NCI-H2107 treated with DMSO at 0.1 percent for 48 hours (cell line): ENCODE measurements around the gene METRNL.
"Not testable (repeated sequence)": the region's sequence is repeated elsewhere in the genome, so short reads cannot be mapped to it uniquely, and the experiment has no call there.

Source experiments
- DNase-seq: peaks from one replicate; lab custom pipeline; 2025; ENCODE audit not compliant: unreplicated experiment; lab: John Stamatoyannopoulos, UW

The METRNL gene

DNA sequence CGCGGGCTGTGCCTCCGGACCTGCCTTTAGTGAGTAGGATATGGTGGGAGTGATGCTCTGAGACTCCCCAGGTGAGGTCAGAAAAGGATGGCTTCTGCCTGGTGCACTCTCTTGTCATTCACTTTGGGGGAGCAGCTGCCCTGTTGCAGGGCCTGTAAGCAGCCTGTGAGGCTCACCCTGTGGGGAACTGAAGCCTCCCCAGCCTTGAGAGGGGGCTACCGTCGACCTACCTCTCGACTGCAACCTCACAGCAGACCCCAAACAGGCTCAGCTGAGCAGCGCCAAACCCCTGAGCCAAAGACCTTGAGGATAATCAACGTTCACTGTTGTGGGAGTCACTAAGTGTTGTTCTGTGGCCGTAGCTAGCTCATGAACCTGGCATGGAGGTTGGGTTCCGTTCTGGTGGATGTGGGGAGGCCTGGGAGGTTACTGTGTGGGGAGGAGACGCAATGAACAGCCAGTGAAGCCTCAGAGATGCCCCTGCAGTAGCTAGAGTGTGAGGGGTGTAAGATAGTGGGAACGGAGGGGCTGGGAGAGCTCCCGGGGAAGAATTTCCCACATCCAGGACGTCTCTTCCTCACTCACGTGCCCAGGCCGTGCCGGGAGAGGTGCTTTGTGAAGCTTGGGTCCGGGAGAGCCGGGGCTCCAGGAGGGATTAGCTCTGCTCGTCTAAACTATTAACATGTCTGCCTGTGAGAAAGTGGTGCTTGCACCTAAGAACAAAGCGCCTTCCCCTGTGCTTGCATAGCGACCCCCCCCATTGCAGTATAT is 38.8 kb downstream of the METRNL start:
- DNase-seq: no peak

DNA sequence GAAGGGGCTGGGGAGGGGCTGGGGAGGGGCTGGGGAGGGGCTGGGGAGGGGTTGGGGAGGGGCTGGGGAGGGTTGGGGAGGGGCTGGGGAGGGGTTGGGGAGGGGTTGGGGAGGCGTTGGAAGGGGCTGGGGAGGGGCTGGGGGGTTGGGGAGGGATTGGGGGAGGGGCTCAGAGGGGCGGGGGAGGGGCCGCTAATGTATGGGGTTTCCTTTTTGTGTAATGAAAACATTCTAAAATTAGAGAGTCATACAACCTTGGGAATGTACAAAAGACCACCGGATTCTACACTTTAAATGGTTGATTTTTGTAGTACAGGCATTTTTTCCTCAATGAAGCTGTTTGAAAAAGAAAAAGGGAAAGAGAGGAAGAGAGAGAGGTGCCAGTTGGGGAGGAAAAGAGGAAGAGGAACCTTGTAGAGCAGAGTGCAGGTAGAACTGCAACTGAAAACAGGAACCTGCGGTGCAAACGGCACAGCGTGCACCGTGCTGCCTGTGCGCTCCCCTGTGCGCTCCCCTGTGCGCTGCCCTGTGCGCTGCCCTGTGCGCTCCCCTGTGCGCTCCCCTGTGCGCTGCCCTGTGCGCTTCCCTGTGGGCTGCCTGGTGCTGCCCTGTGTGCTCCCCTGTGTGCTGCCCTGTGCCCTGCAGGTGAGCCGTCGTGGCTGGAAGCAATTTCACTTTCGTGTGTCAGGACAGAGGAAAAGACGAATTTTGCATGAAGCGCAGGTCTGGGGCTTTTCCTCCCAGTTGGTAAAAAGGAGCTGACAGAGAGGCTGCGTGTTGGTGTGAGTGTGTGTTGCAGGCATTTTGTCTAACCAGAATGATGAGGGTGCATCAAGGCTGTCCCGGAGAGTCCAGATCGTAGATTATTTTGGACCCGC is 40.8 kb downstream of the METRNL start:
- DNase-seq: no peak

DNA sequence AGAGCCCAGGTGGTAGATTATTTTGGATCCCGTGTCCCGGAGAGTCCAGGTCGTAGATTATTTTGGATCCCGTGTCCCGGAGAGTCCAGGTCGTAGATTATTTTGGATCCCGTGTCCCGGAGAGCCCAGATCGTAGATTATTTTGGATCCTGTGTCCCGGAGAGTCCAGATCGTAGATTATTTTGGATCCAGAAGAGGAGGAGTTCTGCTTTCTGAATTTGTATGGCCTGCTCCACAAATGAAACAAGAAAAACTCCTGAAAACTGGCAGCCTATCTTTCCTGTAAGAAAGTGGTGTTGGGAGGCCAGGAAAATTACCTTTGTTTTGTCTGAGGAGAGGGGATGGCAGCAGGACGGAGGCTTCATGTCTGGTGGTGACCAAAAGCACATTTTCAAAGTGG is 42.1 kb downstream of the METRNL start:
- DNase-seq: not testable (repeated sequence)

DNA sequence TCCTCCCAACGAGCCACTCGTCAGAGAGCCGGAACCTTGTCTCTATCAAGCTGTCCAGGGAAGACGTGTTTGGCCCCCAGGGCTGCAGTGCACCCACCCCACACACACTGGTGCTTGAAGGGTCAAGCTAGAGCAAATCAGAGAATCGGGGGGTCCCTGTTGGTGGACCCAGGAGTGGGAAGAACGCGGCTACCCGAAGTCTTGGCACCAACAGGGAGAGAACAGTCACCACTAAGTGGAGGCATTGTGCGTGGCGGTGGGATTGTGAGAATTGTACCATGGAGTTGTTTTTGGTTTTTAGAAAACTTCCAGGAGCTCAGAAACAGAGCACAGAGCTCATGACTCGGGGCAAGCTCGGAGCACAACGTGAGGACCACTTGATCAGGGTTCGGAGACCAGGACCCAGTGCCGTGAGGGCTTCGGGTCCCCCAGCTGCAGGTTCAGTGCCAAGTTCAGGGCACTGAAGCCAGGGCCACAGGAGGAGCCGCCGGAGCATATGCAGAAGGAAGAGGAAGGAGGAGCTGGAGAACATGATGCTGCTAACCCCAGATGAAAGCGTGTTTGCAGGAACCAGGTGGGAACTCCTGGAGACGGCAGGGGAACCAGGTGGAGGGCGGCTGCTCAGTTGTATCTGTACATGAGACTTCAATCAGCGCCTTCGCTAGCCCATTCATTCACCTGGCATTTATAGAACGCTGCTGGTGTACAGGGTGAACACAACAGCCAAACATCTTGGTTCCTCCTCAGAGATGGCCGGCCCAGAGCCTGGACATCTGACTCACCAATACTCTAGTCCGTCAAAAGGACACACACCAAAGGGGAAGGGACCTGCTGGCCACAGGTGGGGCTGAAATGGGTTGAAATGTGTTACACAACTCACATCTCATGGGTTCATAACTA is 42.8 kb downstream of the METRNL start:
- DNase-seq: no peak

DNA sequence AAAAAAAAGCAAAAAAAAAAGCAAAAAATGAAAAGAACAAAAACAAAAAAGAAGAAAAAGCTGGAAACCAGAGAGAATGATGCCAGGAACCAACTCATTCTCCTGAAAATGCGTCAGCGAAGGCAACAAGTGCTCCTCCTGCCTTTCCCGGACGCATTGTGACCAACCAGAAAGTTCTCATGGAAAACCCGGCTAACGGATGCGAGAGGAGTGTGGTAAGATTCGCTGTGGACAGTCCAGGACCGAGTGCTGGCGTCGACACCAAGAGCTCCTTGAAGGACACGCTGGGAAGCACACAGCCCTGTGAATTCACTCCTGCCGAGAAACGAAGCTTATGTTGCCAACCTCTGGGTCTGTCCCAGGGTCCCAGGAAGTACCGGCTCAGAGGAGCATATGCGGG is 43.4 kb downstream of the METRNL start:
- DNase-seq: no peak

DNA sequence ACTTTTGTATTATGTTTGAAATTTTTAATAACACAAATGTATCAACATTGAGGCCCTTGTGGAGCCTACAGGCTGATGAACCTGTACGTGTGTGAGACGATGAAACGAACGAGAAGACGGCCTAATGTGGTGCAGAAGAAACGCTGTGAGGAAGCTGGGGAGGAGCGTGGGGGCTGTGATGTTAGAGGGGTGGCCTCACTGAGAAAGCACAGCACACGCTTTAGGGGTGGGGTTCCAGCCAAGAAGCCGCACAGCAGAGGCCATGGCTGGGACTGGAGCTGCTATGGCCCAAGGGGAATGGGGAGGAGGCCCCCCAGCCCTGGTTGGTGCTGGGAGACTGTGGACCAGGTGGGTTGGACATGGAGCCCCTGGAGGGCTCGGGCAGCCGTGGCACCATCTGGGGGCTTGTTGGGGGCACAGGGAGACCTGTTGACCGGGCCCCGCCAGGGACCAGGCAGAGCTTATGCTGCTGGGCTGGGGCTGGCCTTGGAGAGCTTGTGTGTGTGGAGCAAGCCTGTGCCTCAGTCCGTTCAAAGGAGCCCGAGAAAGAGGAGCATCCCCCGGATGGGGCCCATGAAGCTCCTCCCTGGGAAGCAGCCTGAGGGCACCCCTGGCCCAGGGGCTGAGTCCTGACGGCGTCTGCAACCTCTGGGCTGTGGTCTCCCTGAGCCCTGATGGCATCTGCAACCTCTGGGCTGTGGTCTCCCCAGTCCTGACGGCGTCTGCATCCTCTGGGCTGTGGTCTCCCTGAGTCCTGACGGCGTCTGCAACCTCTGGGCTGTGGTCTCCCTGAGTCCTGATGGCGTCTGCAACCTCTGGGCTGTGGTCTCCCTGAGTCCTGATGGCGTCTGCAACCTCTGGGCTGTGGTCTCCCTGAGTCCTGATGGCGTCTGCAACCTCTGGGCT is 44.7 kb downstream of the METRNL start:
- DNase-seq: no peak

DNA sequence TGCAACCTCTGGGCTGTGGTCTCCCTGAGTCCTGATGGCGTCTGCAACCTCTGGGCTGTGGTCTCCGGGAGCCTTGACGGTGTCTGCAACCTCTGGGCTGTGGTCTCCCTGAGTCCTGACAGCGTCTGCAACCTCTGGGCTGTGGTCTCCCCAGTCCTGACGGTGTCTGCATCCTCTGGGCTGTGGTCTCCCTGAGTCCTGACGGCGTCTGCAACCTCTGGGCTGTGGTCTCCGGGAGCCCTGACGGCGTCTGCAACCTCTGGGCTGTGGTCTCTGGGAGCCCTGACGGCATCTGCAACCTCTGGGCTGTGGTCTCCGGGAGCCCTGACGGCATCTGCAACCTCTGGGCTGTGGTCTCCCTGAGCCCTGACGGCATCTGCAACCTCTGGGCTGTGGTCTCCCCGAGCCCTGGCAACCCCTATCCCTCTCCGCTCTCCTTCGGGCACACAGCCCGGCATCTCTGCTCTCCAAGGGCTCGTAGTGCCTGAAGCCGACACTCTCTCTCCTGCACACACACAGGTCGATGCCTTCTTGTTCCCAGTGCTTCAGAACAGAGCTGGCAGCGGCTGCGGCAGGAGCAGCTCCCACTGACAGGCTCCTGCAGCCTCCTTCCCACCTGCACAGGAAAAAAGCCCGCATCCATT is 45.6 kb downstream of the METRNL start:
- no peak for DNase-seq

DNA sequence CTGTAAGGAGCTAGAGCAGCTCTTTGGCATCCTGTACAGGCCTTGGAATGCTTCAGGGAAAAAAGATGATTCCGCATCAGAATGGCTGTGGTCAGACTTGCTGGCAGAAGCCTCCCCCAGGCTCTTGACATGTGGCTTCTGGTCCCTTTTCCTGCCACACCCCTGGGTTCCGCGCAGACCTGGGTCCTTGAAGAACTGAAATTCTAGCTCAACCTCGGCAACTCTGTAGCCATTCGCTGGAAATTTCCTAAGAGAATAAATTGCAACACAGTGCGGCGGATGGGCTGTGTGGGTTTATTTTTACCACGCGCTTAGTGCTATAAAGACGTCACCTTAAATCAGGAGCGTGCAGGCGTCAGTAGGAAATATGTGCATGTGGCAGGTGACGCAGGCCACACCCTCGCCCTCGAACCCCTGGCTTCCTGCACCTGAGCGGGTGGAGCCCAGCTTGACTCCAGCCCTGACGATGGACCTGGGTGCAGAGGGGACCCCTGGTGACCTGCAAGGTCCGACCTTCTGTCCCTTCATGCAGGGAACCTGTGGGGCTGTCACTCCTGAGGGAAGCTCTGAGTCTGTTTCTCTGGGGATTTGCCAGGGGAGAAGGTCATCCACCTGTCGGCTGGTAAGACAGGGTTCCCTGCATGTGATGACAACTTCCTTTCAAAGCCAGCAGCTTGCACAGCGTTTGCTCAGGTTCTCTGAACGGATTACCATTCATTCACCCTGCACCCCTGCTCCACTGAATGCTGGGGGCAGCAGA is 46.3 kb downstream of the METRNL start:
- DNase-seq: no peak

DNA sequence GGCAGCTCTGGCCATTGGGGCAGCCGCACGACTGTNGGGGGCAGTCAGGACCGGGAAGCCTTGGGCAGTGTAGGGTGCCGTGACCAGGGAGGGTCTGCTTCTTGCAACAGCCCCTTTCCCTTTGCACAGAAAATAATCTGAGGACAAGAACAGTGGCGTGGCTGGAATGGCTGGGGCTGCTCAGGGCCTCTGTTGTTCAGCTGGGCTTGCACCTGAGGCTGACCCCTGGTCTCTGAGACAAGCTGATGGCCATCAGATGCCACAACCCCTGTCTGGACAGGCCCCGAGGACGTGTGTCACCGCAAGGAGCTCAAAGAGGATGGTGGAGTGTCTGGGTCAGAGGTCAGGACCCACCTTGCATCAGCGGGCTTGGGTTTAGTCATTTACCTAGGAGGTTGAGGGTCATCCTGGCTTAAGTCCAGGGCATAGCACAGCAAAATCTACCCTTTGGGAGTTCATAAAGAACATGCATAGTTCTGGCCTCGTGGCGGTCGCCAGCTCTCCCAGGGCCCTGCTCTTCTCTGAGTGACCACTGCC is 46.9 kb downstream of the METRNL start:
- no peak for DNase-seq

DNA sequence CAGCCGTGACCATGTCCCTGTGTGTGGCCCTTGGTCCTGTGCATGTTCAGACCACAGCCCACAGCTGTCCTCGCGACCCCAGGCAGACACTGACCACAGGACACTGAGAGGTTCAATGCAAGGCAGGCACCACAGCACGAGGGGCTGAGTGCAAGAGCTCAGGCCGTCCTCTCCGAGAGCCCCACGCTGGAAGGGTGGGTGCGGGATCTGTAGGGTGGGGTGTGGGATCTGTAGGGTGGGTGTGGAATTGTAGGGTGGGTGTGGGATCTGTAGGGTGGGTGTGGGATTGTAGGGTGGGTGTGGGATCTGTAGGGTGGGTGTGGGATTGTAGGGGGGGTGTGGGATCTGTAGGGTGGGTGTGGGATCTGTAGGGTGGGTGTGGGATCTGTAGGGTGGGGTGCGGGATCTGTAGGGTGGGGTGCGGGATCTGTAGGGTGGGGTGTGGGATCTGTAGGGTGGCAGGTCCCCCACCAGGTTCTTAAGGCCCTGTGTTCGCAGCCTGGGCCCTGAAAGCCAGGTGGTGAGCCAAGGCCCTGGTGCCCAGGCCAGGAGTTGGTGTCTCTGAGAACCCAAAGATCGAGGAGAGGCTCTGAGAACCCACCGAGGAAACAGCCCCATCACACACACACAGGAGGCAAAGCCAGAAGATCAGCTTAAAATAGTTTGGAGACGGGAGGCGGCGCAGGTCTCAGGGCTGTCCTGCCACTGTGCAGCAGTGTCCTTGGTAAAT is 48.2 kb downstream of the METRNL start:
- DNase-seq: no peak

DNA sequence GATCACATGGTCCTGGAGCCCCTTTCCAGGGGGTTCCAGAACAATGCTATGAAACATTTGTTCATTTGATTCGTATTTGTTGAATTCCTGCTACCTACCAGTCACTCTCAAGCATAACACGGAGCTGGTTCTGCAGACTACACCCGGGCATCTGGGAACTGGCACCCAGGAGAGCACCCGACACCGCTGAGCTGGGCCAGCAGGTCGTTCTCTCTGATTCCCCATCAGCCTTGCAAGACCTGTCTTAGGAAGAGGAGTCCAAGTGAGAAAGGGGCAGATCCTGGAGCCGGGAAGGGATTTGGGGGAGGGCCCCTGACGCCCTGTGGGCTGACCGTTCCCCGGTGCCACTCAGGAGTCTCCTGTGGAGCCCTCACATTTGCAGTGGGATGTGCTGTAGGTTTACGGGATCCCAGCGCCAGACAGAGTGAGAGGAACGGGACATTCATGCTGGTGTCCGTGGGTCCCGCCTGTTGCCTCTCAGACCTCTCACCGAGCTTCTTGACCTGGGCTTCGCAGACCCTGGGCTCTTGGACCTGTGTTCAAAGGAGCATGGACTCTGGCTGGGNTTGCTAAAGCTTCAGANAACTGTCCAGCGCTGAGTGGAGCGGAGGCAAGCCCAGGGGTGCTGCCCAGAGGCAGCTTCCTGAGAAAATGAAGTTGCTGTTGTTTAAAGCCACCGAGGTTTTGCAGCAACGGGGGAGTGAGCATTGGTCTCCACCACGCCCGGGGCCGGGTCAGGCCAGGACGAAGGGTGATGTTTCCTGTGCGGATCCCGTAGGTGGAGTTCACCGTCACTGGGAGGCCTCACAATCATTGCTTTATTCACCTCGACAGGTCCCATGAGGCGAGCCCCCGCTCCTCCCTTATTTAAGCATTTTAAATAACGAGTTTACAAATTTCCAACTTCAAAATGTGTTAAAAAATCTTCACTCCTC is 49.2 kb downstream of the METRNL start:
- no peak for DNase-seq

DNA sequence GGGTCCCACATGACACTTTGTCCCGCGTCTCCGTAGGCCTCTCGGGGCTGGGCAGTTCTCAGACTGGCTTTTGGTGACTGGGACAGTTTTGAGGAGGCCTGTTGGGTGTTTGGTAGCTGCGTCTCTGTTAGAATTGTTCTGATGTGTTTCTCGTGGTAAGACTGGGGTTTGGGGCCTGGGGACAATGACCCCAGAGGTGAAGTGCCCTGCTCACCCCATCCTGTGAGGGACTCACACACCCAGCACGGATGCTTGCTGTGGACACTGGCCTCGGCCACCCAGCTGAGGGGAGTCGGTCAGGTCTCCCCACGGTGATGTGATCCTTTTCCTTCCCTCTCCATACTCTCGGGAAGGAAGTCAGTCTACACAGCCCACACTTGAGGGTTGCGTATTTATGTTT is 50.3 kb downstream of the METRNL start:
- DNase-seq: no peak

DNA sequence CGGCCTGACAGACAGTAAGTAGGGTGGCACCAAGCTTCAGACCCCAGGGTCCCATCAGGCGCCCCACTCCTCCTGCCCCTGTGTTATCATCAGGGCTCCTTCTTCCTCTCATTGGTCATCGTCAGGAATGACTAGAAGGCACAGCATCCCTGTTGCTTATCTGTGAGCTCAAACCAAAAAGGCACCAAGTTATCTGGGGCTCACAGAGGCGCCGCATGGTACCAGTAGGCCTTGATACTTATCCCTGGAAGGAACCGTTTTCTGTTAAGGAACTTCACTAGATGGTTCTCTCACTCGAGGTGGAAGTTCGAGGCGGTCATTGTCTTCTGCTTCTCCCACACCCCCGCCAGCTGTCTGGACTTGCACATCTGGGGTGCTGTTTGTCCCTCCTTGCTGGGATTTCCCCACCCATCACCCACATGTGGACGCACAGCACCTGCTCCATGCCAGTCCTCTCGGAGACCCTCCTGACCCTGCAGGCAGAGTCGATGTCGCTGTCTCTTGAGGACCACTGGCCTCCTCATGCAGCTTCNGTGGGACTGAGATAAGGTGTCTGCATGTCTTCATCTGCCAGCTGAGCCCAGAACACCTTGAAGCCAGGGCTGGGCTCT is 52.1 kb downstream of the METRNL start:
- DNase-seq: no peak

DNA sequence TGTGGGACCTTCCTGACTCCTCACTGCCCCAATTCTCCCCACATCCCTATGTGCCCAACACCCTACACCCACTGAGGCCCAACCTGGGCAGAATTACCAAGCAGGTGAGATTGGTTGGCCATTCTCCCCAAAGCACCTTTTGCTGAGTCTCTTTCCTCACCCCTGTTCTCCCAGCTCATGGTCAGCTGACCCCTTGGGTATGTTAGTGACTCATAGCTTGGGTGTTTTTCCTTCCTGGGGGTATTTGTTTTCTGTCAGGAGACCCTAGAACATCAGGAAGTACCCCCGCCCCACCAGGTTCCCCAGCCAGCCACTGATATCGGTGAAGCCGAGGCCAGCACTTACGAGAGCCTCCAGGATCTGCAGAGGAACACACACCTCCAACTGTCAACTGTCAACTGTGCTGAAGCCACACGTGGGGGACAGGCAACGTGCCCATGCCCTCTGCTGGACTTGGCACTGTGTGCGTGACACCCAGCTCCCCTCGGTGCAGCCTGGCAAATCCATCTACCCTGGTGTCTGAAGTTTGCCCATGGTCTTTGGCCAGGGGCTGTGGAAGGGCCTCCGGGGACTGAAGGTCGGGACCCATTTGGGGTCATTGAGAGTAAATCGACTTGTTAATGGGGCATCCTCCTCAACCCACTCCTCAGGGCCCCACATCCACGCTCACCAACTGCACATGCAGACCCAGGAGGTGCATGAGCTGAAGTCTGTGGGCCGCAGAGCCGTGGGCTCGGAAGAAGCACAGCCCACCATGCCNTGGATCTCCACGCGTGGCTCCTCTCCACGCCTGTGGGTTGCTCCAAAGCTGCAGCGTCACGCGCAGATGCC is 53.1 kb downstream of the METRNL start:
- DNase-seq: no peak

DNA sequence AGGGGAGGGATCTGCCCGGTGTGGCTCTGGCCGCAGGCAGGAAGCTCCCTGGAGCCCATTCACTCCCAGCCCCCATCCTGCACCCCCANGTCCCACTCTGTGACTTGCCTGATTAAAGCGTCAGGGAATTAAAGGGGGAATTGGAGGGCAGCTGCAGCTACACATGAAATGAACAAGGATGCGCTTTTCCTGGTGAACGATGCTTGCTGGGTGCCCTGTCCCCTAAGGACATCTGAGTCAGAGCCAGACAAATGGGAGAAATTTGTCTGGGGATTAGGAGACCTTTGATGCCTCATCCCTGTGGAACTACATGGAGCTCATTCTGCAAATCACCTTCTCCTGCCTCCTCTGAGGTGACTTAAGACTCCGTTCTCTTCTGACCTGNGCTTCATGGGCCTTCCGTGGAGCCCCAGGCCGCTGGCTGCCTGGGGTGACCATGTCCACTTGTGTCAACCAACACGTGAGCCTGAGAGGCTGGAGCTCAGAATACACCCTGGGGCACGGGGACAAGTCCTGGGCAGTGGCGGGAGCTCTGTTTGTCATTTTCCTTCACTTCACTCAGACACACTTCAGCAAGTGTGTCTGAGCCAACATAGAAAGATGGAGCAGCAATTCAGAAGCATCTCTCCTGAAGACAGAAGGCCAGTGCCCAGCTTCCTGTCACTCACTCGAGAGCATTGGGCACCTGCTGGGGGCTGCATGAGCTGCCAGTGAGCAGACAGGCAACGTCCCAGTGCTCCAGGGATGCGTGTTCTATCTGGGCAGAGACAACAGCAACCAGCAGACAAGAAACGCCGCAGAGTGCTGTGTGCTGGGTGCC is 54.1 kb downstream of the METRNL start:
- no peak for DNase-seq
